ENCODE measurements around the gene SDCBP2. TPM values are rescaled to one million over a fixed set of nuclear protein-coding genes. Genes with fewer than 3 reads are reported as not detected.

SDCBP2 gene
- total and polyA plus RNA-seq, 12 donors = 0.43 to 7.6 (median 2.9) TPM

DNA sequence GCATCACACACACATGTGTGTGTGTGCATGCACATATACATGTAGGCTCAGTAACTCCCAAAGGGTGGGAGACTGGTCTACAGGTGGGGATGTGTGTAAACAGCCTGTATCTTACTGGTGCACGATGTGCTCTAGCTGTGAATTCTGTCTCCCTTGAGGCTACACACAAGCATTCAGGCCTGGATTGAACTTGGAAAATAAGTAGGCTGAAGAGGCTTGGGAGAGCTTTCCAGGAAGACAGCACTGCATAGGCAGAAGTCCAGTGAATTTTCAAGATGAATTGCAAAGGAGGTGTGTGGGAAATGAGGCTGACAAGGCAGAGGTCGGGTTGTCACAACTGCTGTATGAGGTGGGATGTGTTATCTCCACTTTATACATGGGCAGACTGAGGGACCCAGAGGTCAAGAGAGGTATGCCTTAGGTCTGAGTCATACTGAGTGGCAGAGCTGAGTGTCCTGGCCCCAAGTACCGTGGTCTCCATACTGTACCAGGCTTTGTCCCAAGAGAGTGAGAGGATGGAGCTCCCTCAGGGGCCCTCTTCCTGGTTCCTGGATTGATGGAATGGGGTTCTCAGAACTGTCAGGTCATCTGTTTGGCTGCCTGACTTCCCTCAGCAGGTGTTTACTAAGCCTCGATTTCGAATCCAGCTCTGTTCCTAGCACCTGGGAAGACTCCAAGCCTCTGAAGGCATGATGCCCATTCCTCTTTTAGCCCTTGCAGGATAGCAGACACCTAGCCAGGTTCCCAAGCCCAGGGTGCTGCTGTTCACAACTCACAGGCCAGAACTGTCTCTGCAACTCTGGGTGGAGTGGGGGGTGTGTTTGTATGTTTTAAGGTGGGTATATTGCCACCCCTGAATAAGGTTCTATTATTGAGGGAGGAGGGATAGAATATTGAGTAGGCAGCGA is 48.5 kb downstream of the SDCBP2 start:
- intact Hi-C loops (cut with DNase I) = no loop called here
- Histone ChIP-seq H3K27ac (no peak overlapping the region), H3K4me3 (no peak overlapping the region), H3K9me3 (replicated peaks in 1 of 3) (no peaks in the 10 kb centered on the region), H3K36me3 (replicated peaks in 1 of 2) (no peaks in the 10 kb centered on the region), H3K4me1 (replicated peaks in 1 of 2) (no peaks in the 10 kb centered on the region), H3K27me3 (no peaks in the 10 kb centered on the region)
- peak in 1 of 7 donors; percentile 27 for DNase-seq
- TF ChIP-seq CTCF (IDR thresholded peaks at IDR 0.05) = no peak
- TF ChIP-seq POLR2A (IDR thresholded peaks at IDR 0.05) = no peak
- WGBS, 4 donors = 82 to 93% (median 85%) methylated on average over 5 to 6 of the region's 6 CpGs

- intact Hi-C loops (cut with DNase I) = no loop called here
- no peak for TF ChIP-seq POLR2A (IDR thresholded peaks at IDR 0.05)
- no peak for TF ChIP-seq CTCF (IDR thresholded peaks at IDR 0.05)
- H3K4me3 ChIP-seq = no peak overlapping the region
- 81 to 90% (median 88%) methylated on average over 4 of the region's 4 CpGs for WGBS, 4 donors
- no peak overlapping the region for H3K27ac ChIP-seq
- H3K36me3 ChIP-seq (replicated peaks in 1 of 2) = no peaks in the 10 kb centered on the region
- no peak for DNase-seq
- no peaks in the 10 kb centered on the region for H3K9me3 ChIP-seq (replicated peaks in 1 of 3)
- no peaks in the 10 kb centered on the region for H3K4me1 ChIP-seq (replicated peaks in 1 of 2)
- no peaks in the 10 kb centered on the region for H3K27me3 ChIP-seq
Measured at GRCh38 chr20:1278993-1279392, 49.9 kb downstream of the SDCBP2 start.

- 85 to 94% (median 93%) methylated on average over 7 to 8 of the region's 8 CpGs for WGBS, 4 donors
- no peaks in the 10 kb centered on the region for H3K4me1 ChIP-seq (replicated peaks in 1 of 2)
- no peak for DNase-seq
- H3K4me3 ChIP-seq = no peak overlapping the region
- TF ChIP-seq CTCF (IDR thresholded peaks at IDR 0.05) (no peak), POLR2A (IDR thresholded peaks at IDR 0.05) (no peak)
- no peak overlapping the region for H3K27ac ChIP-seq
- H3K9me3 ChIP-seq (replicated peaks in 1 of 3) = no peaks in the 10 kb centered on the region
- intact Hi-C loops (cut with DNase I) = no loop called here
- no peaks in the 10 kb centered on the region for H3K36me3 ChIP-seq (replicated peaks in 1 of 2)
- H3K27me3 ChIP-seq = no peaks in the 10 kb centered on the region
Measured at GRCh38 chr20:1277529-1278322, 51.2 kb downstream of the SDCBP2 start.

DNA sequence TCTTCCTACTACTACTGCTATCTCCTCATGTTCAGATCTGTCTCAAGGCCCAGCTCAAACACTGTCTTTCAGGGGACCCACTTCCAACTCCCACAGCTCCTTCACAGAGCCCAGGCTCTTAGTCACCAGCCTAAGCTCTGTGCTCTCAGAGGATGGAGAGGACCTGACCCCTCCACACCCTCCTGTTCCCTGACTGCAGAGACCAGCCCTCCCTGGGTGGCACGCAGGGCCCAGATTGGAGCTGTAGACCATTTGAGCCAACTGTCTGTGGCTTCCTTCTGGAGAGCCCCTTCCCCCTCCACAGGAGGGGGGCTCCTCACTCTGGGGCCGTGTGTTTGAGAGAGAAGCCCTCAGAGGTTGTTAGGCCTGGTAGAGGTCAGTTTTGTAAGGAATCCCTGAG is 53.0 kb downstream of the SDCBP2 start:
- H3K27ac ChIP-seq = no peak overlapping the region
- H3K36me3 ChIP-seq (replicated peaks in 1 of 2) = no peaks in the 10 kb centered on the region
- H3K4me3 ChIP-seq = no peak overlapping the region
- DNase-seq = no peak
- H3K27me3 ChIP-seq = no peaks in the 10 kb centered on the region
- no peaks in the 10 kb centered on the region for H3K4me1 ChIP-seq (replicated peaks in 1 of 2)
- WGBS, 4 donors = 78 to 100% (median 81%) methylated on average over 1 to 2 of the region's 2 CpGs
- no peak for TF ChIP-seq POLR2A (IDR thresholded peaks at IDR 0.05)
- TF ChIP-seq CTCF (IDR thresholded peaks at IDR 0.05) = no peak
- intact Hi-C loops (cut with DNase I) = no loop called here
- H3K9me3 ChIP-seq (replicated peaks in 1 of 3) = no peaks in the 10 kb centered on the region
